HEK293 (cell line): ENCODE measurements around the gene THAP3.

Experiments
- GLIS1 ChIP-seq: fragments of 450-650 bp; formaldehyde crosslinking; IDR thresholded peaks from 2 replicates; pipeline ENCODE4 v1.5.1; 2016; ENCODE audit warnings: missing biosample characterization, missing genetic modification characterization
- HOXD13 ChIP-seq: sonication (generic); formaldehyde crosslinking; IDR thresholded peaks from 2 replicates; pipeline ENCODE4 v1.8.0; 2022; ENCODE audit warnings: missing genetic modification reagents, borderline replicate concordance
- KLF1 ChIP-seq: fragments of 450-650 bp; formaldehyde crosslinking; IDR thresholded peaks from 2 replicates; pipeline ENCODE4 v1.5.1; 2016; ENCODE audit warnings: missing biosample characterization, missing genetic modification characterization
- OSR2 ChIP-seq: fragments of 450-650 bp; formaldehyde crosslinking; IDR thresholded peaks from 2 replicates; pipeline ENCODE4 v1.5.1; 2016; ENCODE audit warnings: missing biosample characterization, missing genetic modification characterization
- TRIM28 ChIP-seq: IDR thresholded peaks from 2 replicates; pipeline ENCODE4 v1.6.1; 2011; ENCODE audit warnings: low read length, control low read depth, borderline replicate concordance
- ZBTB8A ChIP-seq: fragments of 450-650 bp; formaldehyde crosslinking; IDR thresholded peaks from 2 replicates; pipeline ENCODE4 v1.5.1; 2016; ENCODE audit warnings: missing biosample characterization, missing genetic modification characterization
- ZNF16 ChIP-seq: fragments of 450-650 bp; formaldehyde crosslinking; IDR thresholded peaks from 2 replicates; pipeline ENCODE4 v1.5.1; 2016; ENCODE audit warnings: low read depth, missing biosample characterization, missing genetic modification characterization
- ZNF292 ChIP-seq: fragments of 450-650 bp; formaldehyde crosslinking; IDR thresholded peaks from 2 replicates; pipeline ENCODE4 v1.5.1; 2016; ENCODE audit warnings: low read depth, missing biosample characterization, missing genetic modification characterization, borderline replicate concordance
- ZNF335 ChIP-seq: fragments of 450-650 bp; formaldehyde crosslinking; conservative IDR thresholded peaks from 2 replicates; pipeline ENCODE4 v1.5.1; 2016; ENCODE audit warnings: missing biosample characterization, missing genetic modification characterization
- ZNF354C ChIP-seq: fragments of 450-650 bp; formaldehyde crosslinking; IDR thresholded peaks from 2 replicates; pipeline ENCODE4 v1.5.1; 2016; ENCODE audit warnings: missing biosample characterization, missing genetic modification characterization, low read depth, borderline replicate concordance
- ZNF404 ChIP-seq: fragments of 450-650 bp; formaldehyde crosslinking; IDR thresholded peaks from 2 replicates; pipeline ENCODE4 v1.5.1; 2017; ENCODE audit warnings: missing biosample characterization, missing genetic modification characterization
- ZNF416 ChIP-seq: fragments of 450-650 bp; formaldehyde crosslinking; IDR thresholded peaks from 2 replicates; pipeline ENCODE4 v1.5.1; 2016; ENCODE audit warnings: missing biosample characterization, missing genetic modification characterization
- ZNF529 ChIP-seq: fragments of 450-650 bp; formaldehyde crosslinking; IDR thresholded peaks from 2 replicates; pipeline ENCODE4 v1.5.1; 2017; ENCODE audit warnings: missing genetic modification characterization, missing biosample characterization; ENCODE audit not compliant: insufficient replicate concordance
- ZNF555 ChIP-seq: fragments of 450-650 bp; formaldehyde crosslinking; conservative IDR thresholded peaks from 2 replicates; pipeline ENCODE4 v1.5.1; 2017; ENCODE audit warnings: missing biosample characterization, mild to moderate bottlenecking, missing genetic modification characterization, inconsistent platforms
- ZNF571 ChIP-seq: fragments of 450-650 bp; formaldehyde crosslinking; IDR thresholded peaks from 2 replicates; pipeline ENCODE4 v1.5.0; 2017; ENCODE audit warnings: missing biosample characterization, missing genetic modification characterization
- ZNF621 ChIP-seq: fragments of 450-650 bp; formaldehyde crosslinking; IDR thresholded peaks from 2 replicates; pipeline ENCODE4 v1.5.1; 2017; ENCODE audit warnings: missing biosample characterization, missing genetic modification characterization
- ZNF660 ChIP-seq: fragments of 450-650 bp; IDR thresholded peaks from 2 replicates; pipeline ENCODE4 v1.5.1; 2018; ENCODE audit warnings: missing biosample characterization, mild to moderate bottlenecking, missing genetic modification characterization
- ZNF677 ChIP-seq: fragments of 450-650 bp; IDR thresholded peaks from 2 replicates; pipeline ENCODE4 v1.5.0; 2018; ENCODE audit warnings: missing biosample characterization, mild to moderate bottlenecking, missing genetic modification characterization, moderate library complexity
- ZNF692 ChIP-seq: fragments of 450-650 bp; formaldehyde crosslinking; IDR thresholded peaks from 2 replicates; pipeline ENCODE4 v1.5.1; 2016; ENCODE audit warnings: missing biosample characterization, missing genetic modification characterization
- ZNF701 ChIP-seq: fragments of 450-650 bp; formaldehyde crosslinking; IDR thresholded peaks from 2 replicates; pipeline ENCODE4 v1.5.1; 2016; ENCODE audit warnings: missing biosample characterization, missing genetic modification characterization
- ZNF768 ChIP-seq: fragments of 450-650 bp; formaldehyde crosslinking; IDR thresholded peaks from 2 replicates; pipeline ENCODE4 v1.5.1; 2018; ENCODE audit warnings: missing biosample characterization, mild to moderate bottlenecking, missing genetic modification characterization
- ZNF837 ChIP-seq: fragments of 450-650 bp; formaldehyde crosslinking; IDR thresholded peaks from 2 replicates; pipeline ENCODE4 v1.5.1; 2016; ENCODE audit warnings: missing biosample characterization, missing genetic modification characterization
- ZSCAN30 ChIP-seq: fragments of 450-650 bp; IDR thresholded peaks from 2 replicates; pipeline ENCODE4 v1.5.1; 2018; ENCODE audit warnings: missing biosample characterization, mild to moderate bottlenecking, missing genetic modification characterization, moderate library complexity
- ZSCAN4 ChIP-seq: fragments of 450-650 bp; formaldehyde crosslinking; IDR thresholded peaks from 2 replicates; pipeline ENCODE4 v1.5.1; 2017; ENCODE audit warnings: missing biosample characterization, missing genetic modification characterization
- TF ChIP-seq, protein P1 (sequence below): fragments of 450-650 bp; formaldehyde crosslinking; IDR thresholded peaks from 2 replicates; pipeline ENCODE4 v1.5.1; 2016; ENCODE audit warnings: missing biosample characterization, missing genetic modification characterization, low read depth
- TF ChIP-seq, protein P2 (sequence below): fragments of 450-650 bp; formaldehyde crosslinking; IDR thresholded peaks from 2 replicates; pipeline ENCODE4 v1.5.1; 2016; ENCODE audit warnings: missing biosample characterization, missing genetic modification characterization
- TF ChIP-seq, protein P3 (sequence below): fragments of 450-650 bp; formaldehyde crosslinking; optimal IDR thresholded peaks from 2 replicates; pipeline ENCODE3; 2016; ENCODE audit warnings: missing biosample characterization, mild to moderate bottlenecking, missing genetic modification characterization
- TF ChIP-seq, protein P4 (sequence below): fragments of 450-650 bp; formaldehyde crosslinking; IDR thresholded peaks from 2 replicates; pipeline ENCODE4 v1.5.1; 2016; ENCODE audit warnings: missing biosample characterization, missing genetic modification characterization

The THAP3 gene

GRCh38 chr1:6602669-6603237 lies 21.9 kb upstream of the THAP3 start, which contains the start of gene KLHL21 (continued):
- TF ChIP-seq ZNF837 (tag by site-specific recombination) (no peak), ZBTB8A (peak; percentile 89), ZNF701 (tag by site-specific recombination) (no peak), ZNF416 (tag by site-specific recombination) (no peak), ZSCAN4 (tag by site-specific recombination) (no peak), ZNF571 (tag by site-specific recombination) (no peak), HOXD13 (CRISPR knock-in tag) (no peak), ZSCAN30 (tag by site-specific recombination) (peak; percentile 63), ZNF677 (tag by site-specific recombination) (no peak), ZNF529 (tag by site-specific recombination) (no peak), ZNF660 (peak; percentile 70), ZNF354C (tag by site-specific recombination) (no peak), ZNF404 (tag by site-specific recombination) (no peak), ZNF555 (tag by site-specific recombination) (no peak), ZNF768 (tag by site-specific recombination) (no peak), KLF1 (tag by site-specific recombination) (0 out of 2 replicates have a peak, but pooled peaks have one; percentile 27), TRIM28 (no peak), ZNF16 (no peak), OSR2 (no peak), ZNF621 (no peak), ZNF335 (tag by site-specific recombination) (no peak), ZNF292 (tag by site-specific recombination) (no peak), GLIS1 (tag by site-specific recombination) (peak; percentile 64; the same call in 1 of the 2 replicates), ZNF692 (tag by site-specific recombination) (0 out of 2 replicates have a peak, but pooled peaks have one; percentile 18)
- TF ChIP-seq, protein P1, sequence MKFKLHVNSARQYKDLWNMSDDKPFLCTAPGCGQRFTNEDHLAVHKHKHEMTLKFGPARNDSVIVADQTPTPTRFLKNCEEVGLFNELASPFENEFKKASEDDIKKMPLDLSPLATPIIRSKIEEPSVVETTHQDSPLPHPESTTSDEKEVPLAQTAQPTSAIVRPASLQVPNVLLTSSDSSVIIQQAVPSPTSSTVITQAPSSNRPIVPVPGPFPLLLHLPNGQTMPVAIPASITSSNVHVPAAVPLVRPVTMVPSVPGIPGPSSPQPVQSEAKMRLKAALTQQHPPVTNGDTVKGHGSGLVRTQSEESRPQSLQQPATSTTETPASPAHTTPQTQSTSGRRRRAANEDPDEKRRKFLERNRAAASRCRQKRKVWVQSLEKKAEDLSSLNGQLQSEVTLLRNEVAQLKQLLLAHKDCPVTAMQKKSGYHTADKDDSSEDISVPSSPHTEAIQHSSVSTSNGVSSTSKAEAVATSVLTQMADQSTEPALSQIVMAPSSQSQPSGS (tag by site-specific recombination), result no peak
- TF ChIP-seq, protein P2, sequence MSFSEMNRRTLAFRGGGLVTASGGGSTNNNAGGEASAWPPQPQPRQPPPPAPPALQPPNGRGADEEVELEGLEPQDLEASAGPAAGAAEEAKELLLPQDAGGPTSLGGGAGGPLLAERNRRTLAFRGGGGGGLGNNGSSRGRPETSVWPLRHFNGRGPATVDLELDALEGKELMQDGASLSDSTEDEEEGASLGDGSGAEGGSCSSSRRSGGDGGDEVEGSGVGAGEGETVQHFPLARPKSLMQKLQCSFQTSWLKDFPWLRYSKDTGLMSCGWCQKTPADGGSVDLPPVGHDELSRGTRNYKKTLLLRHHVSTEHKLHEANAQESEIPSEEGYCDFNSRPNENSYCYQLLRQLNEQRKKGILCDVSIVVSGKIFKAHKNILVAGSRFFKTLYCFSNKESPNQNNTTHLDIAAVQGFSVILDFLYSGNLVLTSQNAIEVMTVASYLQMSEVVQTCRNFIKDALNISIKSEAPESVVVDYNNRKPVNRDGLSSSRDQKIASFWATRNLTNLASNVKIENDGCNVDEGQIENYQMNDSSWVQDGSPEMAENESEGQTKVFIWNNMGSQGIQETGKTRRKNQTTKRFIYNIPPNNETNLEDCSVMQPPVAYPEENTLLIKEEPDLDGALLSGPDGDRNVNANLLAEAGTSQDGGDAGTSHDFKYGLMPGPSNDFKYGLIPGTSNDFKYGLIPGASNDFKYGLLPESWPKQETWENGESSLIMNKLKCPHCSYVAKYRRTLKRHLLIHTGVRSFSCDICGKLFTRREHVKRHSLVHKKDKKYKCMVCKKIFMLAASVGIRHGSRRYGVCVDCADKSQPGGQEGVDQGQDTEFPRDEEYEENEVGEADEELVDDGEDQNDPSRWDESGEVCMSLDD (tag by site-specific recombination), result 0 out of 2 replicates have a peak, but pooled peaks have one; percentile 6
- TF ChIP-seq, protein P3, sequence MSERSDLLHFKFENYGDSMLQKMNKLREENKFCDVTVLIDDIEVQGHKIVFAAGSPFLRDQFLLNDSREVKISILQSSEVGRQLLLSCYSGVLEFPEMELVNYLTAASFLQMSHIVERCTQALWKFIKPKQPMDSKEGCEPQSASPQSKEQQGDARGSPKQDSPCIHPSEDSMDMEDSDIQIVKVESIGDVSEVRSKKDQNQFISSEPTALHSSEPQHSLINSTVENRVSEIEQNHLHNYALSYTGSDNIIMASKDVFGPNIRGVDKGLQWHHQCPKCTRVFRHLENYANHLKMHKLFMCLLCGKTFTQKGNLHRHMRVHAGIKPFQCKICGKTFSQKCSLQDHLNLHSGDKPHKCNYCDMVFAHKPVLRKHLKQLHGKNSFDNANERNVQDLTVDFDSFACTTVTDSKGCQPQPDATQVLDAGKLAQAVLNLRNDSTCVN (tag by site-specific recombination), result peak; percentile 51
- TF ChIP-seq, protein P4, sequence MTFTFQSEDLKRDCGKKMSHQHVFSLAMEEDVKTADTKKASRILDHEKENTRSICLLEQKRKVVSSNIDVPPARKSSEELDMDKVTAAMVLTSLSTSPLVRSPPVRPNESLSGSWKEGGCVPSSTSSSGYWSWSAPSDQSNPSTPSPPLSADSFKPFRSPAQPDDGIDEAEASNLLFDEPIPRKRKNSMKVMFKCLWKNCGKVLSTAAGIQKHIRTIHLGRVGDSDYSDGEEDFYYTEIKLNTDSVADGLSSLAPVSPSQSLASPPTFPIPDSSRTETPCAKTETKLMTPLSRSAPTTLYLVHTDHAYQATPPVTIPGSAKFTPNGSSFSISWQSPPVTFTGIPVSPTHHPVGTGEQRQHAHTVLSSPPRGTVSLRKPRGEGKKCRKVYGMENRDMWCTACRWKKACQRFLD (tag by site-specific recombination), result no peak
